Activated CD8-positive, alpha-beta memory T cell treated with anti-CD3 and anti-CD28 coated beads for 1 hour (primary cell): ENCODE measurements around the gene KCTD16.

Source experiments
- DNase-seq, 2 donors: peaks; one replicate each; pipeline ENCODE4 v3.0.0-alpha.2; 2020; ENCODE audit warnings: low read depth in 1 of 2; ENCODE audit errors: extremely low read depth in 1 of 2

The KCTD16 gene

DNA sequence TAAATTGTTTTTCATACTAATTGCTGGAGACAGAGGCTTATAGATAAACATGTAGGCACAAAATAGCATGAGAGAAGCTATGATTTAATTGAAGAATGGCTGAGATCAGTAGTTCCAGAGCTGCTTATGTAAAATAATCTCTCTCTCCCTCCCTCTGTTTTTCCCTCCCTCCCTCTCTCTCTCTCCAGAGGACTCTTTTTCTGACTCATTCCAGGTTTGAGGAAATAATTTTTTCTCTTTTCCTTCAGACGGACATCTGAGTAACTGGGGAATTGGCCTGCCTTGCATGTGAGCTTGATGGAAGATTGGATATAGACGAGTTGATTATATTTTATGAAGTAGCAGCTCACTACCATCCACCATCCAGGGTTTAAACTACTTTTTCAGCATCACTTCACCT is 35.5 kb downstream of the KCTD16 start:
- no peak for DNase-seq

DNA sequence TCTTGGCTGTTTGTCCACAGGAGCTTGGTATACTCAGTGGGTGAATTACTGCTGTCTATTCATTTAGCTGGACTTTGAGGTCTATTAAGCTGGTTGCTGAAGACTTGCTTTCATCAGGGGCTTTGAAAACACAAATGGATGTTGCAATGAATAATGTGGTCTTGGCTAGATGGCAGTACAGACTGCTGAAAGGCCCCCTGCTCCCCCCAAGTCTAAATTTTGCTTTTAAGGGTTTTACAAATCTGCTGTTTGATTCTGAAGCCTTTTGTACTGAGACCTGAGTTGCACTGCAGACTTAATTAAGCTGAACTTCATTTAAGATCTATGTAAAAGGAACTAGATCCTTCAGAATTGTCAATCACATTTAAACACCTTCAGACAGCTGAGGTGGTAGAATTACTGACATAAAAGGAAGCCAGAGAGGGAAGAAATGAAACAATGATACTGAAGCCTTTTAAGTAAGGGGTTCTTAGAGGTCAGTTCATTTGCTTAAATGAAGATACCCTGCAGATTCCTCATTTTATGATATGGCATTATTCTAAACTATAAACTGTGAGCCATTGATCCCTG is 37.3 kb downstream of the KCTD16 start:
- DNase-seq, result no peak

DNA sequence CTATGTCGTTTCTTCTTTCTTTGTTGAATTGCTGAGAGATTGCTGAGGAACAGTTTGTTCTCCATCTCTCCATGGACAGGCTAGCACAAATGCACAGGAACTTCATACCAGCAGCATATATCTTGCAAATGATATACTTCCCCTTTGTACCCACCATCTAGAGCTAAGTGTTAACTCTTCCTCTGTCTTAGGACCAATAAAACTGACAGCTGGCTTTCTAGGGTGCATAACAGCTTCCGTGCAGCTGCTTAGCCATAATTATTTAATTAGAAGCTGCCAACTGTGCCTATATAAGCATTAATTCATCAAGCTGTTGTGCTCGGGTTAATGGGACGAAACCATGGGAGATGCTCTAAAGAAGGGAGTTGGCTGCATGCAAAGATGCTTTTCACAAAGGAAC is 38.7 kb downstream of the KCTD16 start:
- no peak for DNase-seq

DNA sequence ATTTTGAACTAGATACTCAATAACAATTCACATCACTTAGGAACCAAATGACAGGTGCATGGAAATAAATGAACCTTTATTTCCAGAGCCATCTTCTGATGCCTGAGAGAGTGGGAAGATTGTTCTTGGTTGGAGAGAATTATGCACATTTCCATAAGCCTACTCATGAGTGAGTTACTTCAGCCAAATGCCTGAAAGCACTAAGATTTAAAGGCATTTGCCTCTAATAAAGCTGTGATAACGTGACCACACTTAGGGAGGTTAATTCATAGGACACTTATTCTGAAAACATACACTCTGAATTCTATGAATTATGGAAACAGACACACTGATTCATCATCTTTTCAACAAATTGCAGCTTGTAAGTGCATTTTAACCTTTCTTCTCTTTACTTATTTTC is 40.0 kb downstream of the KCTD16 start:
- no peak for DNase-seq

DNA sequence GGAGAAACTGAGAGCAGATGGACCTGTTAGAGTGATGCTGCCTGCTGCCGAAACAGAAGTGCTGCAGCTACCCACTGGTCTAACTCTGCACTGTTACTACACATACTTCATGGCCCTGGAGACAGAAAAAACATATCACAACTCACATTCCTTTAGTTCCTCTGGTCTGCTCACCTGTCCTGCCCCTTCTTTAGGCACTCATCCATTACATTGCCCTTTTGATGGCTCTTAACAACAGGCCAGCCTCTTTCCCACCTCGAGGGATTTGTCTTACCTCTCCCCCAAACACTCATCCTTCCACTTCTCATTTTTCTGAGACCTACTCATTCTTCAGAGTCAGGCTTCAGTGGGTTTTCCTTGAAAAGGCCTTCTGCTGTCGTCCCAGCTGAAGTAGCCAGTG is 49.2 kb downstream of the KCTD16 start:
- no peak for DNase-seq

DNA sequence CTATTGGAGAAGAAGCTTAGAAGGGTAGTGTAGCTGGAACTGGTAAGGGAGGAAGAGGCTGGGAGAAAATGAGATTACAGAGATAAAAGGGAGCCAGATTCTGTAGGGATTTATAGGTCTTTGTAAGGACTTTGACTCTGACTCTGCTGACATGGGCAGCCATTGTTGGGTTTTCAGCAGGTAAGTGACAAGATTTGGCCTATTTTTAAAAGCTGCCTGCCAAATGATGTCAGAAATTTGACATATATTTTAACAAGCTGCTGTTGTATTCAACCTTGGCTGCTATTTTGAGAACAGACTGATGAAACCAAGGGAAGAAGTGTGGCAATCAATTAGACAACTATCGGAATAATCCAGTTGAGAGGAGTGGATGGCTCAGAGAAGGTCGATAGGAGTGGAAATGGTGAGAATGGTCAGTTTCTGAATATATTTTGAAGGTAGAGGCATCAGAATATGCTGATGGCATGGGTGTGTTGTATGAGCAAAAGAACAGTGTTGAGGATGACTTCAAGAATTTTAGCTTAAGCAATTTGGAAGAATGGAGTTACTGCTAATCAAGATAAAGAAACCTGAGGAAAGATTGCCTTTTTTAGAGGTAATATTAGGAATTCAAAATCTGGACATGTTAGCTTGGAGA is 56.8 kb downstream of the KCTD16 start:
- no peak for DNase-seq

DNA sequence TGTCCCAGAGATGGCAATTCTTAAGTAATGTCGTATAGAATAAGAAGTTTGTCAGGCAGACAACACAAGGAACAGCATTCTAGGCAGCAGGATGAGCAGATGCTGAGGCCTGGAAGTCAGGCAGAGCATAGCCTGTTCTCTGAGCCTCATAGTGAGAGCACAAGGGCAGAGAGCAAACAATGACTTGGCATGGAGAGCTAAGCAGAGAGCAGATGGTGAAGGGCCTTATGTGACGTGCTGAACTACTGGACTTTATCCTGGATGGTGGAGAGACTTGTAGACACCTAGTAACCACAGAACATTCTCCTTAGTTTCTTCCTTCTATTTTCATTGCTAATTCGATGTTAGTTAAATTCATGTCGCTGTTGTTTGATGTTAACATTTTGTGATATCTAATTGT is 60.1 kb downstream of the KCTD16 start:
- no peak for DNase-seq

DNA sequence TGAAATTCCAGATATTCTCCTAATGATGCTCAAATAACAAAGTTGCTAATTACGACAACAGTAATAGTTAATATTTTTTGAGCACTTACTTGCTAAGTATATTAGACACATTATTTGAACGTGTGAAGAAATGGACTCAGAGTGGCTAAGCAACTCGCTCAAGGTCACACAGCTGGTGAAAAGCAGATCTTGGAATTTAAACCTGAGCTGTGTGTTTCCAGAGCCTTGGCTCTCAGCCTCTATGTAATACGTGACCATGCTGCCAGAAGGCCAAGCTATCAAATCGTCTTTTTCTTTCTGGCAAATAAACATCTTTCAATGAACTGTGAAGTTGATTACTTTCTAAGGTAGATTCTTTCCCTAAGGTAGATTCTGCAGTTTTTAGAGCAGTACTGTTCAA is 61.6 kb downstream of the KCTD16 start:
- DNase-seq, result no peak

DNA sequence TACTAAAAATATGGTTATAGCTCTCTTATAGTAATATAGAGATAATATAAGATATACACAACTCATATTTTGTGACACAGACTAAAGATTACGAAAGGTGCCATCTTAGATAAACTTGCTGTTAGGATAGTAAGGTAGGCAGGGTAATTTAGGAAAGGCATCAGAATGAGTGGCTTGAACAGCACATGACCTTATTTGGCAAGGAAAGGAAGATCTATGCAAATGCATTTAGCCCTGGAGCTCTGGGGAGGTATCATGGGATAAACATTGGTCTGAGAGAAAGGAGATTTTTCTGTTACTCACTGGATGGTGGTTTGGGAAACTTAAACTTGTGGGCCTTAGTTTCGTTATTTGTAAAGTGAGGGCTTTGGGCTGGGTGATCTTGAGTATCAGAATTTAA is 65.8 kb downstream of the KCTD16 start:
- no peak for DNase-seq

DNA sequence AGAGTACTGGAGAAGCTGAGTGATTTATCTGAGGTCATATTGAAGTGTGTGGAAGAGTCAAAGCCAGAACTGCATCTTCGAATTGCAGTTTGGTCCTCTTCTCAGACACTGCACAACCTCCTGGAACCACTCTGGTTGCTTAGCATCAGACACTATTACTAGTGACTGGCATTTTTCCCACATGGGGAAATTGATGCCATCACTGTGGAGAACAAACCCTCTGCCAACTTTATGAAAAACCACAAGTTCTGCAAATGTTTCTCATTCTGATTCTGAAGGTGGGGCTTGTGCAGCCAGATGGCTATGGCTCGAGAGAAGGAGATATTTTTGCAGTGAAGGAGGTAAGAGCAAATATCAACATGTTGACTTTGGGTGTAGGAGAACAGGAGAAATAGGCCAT is 67.2 kb downstream of the KCTD16 start:
- DNase-seq, result no peak

DNA sequence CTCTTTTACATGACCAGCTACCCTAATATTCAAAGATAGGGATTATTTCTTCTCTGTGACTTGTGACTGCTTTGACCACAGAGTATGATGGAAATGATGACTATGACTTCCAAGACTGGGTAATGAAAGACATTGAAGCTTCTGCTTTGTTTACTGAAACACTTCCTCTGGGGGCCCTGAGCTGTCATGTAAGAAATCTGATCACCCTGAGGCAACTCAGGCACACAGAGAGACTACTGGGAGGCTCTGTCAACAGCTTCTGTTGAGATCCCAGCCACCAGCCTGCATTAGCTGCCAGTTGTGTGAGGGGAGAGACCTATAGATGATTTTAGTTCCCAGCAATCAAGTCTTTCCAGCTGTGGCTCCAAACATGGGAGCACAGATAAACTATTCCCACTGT is 76.5 kb downstream of the KCTD16 start:
- no peak for DNase-seq

DNA sequence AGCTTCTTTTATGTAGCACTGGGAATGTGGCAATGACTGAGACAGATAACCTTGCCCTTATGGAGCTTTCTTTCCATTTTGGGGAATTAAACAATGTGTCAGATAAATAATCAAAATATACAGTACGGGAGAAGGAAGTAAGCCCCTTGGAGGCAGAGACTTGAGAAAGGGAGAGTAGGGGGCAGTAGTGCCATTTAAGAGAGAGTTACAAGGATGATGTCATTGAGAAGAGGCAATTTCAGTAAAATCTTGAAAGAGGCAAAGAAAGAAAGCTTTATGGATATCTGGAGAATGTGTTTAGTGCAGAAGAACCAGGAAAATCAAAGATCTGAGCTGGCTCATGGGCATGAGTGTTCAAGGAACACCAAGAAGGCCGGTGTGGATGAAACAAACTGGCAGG is 77.3 kb downstream of the KCTD16 start:
- no peak for DNase-seq

DNA sequence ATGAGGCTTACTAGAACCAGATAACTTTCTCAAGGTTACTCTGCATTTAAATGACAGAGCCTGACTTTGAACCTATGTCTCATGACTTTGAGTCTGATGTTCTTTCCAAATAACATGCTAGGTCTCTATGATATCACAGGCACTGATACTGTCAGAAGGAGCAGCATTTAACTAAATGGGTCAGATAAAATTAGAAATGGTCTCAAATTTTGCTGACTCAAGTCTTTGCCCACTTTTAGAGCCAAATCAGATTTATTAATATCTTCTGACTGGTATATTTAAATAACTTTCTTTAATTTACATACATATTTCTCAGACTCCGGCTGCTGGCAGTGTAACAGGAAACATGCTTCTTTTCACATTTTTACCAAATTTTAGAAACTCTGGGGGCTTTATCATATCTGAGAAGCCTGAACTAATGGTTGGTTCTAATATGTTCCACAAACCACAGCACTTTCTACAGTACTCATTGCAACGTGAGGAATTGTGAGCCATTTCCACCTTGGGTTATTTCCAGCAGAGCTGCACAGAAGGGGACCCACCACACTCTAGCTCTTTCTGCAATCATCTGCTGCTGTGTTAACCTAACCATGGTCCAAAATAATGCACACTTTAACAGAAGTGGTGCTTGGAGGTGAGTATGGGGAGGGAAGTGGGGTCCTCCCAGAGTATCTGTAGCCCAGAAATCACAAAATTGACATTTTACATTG is 79.2 kb downstream of the KCTD16 start:
- DNase-seq, result no peak

DNA sequence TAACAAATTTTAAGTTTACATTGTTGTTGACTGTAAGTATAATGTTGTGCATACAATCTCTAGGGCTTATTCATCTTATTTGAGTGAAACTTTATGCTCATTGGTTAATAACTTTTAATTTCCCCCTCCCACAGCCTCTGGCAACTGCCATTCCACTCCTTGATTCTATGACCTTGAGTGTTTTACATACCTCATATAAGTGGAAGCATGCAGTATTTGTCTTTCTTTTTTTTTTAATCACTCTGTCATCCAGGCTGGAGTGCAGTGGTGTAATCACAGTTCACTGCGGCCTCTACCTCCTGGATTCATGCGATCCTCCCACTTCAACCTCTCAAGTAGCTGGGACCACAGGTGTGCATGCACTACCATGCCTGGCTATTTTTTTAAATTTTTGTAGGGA is 83.9 kb downstream of the KCTD16 start:
- no peak for DNase-seq

DNA sequence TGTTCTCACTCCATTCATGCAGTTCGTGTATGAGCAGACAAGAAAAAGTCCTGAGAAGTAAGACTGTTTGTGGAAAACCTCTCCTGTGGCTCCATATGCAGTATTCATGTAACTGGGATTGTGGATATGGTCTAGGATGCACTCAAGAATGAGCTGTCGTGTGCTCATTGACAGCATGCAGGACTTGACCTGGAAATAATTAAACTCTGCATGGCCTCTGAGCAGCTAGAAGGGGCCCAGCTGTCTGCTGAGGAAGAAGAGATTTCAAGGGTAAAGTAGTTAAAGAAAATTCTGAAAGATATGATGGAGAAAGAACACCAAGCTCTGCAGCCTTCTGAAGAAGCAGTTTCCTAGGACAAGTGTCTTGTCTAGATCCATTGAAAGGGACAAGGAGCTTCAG is 89.4 kb downstream of the KCTD16 start:
- DNase-seq, result no peak

DNA sequence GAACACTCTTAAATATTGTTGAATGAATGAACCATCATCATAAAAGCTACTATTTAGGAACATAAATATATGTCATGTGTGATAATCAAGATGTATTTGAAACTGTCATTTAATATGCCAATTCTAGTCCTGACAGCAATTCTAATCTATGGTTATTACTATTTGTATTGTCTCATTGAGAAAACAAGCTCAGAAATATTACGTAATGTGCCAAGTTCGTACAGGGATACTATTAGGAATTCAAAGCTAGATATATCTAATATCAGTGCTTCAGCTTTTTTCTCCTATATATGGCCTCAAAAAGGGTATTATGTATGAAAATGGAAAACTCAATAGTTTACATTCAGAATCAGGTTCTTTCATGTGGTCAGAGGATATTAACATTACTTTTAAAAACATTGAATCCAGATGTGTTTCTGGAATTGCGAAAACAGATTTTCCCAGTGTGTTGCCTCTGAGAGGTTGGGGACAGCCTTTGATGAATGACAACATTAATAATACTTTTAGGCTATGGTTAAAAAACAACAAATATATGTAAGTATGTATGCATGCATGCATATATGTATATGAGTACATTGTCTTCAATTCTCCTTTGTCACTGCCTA is 95.1 kb downstream of the KCTD16 start:
- no peak for DNase-seq

DNA sequence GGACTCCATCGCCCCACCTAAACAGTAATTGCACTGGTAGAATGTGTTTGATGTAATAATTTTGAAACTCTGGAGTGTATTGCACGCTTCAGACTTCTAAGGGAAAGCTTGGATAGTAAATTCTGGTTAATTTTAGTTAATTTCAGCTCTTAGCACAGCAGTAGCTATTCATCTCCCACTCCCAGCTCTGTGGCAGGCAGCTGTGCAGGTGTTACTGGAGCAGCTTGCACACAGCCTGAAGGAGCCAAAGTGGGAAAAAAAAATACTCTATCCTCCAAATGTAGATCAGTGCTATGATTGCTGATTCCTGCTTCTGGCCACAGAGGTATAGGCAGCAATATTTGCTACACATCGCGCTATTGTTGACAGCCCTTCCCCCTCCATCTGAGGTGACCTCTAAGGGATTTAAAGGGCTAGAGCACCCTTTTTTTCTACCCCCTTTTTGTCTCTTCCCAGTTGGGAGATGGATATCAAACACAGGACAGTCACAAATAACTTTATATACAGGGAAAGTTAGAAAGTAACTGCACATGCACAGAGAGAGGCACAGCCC is 97.4 kb downstream of the KCTD16 start:
- no peak for DNase-seq

DNA sequence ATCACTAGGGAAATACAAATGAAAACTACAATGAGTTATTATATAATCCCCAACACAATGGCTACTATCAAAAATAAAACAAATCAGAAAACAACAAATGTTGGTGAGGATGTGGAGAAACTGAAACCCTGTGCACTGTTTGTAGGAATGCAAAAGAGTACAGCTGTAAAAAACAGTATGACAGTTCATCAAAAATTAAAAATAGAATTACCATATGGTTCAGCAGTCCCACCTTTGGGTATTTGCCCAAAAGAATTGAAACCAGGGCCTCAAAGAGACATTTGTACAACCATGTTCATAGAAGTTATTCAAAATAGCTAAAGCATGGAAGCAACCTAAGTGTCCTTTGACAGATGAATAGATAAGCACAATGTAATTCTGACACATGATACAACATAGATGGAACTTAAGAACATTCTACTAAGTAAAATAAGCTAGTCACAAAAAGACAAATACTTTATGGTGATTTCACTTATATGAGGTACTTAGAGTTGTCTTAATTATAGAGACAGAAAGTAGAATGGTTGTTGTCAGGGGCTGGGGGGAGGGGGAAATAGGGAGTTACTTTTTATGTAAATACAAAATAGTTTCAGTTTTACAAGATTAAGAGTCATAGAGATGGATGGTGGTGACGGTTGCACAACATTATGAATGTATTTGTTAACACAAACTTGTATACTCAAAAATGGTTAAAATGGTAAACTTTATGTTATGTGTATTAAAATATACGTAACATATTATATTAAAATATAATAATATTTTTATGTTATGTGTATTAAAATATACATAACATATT is 102.8 kb downstream of the KCTD16 start:
- DNase-seq, result no peak

DNA sequence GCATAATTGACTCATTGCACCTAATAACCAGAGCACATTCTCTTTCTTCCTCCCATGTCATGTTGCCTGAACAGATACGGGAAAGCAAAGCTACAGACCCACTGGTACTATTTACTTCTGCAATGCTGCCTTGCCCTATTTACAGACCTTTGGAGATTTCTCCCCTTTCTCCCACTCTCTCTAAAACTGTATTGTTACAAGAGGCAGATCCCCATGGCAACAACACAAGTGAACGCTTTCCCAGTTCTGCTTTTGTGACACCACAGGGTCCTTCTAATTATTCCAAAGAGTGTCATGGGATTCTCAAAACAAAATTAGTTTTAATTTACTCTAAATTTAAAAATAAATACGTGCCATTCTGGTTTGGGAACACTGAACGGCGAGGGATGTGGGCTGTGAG is 104.7 kb downstream of the KCTD16 start:
- no peak for DNase-seq

DNA sequence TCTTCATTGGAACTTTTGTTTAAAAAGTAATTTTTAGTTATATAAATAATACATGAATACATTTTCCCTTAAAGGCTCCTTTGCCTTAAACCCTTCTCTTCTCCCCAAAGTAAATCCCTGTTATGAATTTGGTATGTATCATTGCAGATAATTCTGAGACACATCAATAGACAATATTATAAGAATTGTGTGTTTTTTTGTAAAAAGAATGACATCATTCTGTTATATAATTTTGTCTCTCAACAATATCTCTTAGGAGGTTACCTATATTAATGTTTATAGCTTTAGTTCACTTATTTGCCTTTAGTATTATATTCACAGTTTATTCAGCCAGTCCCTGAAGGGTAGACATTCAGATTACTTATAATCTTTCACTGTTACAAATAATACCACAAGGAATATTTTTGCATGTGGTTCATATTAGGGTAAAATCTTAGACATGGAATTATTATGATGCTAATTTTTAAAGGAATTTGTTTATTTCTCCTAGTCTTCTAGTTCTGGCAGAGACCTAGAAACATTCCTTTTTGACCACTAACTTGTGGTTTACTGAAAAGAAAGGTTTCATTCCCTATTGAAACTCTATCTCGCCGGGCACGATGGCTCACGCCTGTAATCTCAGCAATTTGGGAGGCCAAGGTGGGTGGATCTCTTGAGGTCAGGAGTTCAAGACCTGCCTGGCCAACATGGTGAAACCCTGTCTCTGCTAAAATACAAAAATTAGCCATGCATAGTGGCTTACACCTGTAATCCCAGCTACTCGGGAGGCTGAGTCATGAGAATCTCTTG is 105.6 kb downstream of the KCTD16 start:
- DNase-seq, result no peak
